Gastrocnemius medialis (tissue), 4 donors: ENCODE results near the gene PKIB. TPM values are rescaled to one million over a fixed set of nuclear protein-coding genes. Genes with fewer than 3 reads are reported as not detected.

Source experiments
- ATAC-seq, 2 donors: fragments of 150-250 bp; one replicate each; pipeline ENCODE4 v1.9.1; 2016
- DNase-seq, 2 donors: peaks; one replicate each; pipeline ENCODE4 v3.0.0-alpha.2; 2019
- H3K27ac ChIP-seq, 4 donors: fragments of 200-600 bp; sonication (generic); 1 replicate in 1 of 4; 2 replicates in 3 of 4; pipeline ENCODE4 v1.5.1; 2016 to 2018; ENCODE audit warnings: mild to moderate bottlenecking in 2 of 4, moderate library complexity in 1 of 4
- H3K27me3 ChIP-seq, 3 donors: fragments of 200-600 bp; sonication (generic) in 2 of 3; 1 replicate in 1 of 3; 2 replicates in 2 of 3; pipeline versions ENCODE4 v1.5.1 to v1.6.0; 2016 to 2019; ENCODE audit warnings: mild to moderate bottlenecking in 1 of 3, moderate library complexity in 1 of 3
- H3K36me3 ChIP-seq, 2 donors: fragments of 200-600 bp; sonication (generic) in 1 of 2; one replicate each; pipeline ENCODE4 v1.5.1; 2017 to 2018
- H3K4me1 ChIP-seq, 2 donors: fragments of 200-600 bp; sonication (generic) in 1 of 2; one replicate each; pipeline ENCODE4 v1.5.1; 2016 to 2017; ENCODE audit warnings: mild to moderate bottlenecking in 2 of 2
- H3K4me3 ChIP-seq, 4 donors: fragments of 200-600 bp; sonication (generic) in 3 of 4; 1 replicate in 1 of 4; 2 replicates in 3 of 4; pipeline ENCODE4 v1.5.1; 2016 to 2019; ENCODE audit warnings: mild to moderate bottlenecking in 2 of 4
- H3K9me3 ChIP-seq, 3 donors: fragments of 200-600 bp; sonication (generic) in 2 of 3; 1 replicate in 1 of 3; 2 replicates in 2 of 3; pipeline ENCODE4 v1.5.1; 2016 to 2019
- CTCF ChIP-seq, 5 experiments: fragments of 450-650 bp in 3 of 5; fragments of 200-600 bp in 2 of 5; sonication (generic) in 2 of 5; IDR thresholded peaks in 4 of 5; conservative IDR thresholded peaks in 1 of 5; 1 replicate in 4 of 5; 2 replicates in 1 of 5; pipeline ENCODE4 v1.5.1; 2016 to 2019; ENCODE audit warnings: antibody characterized with exemption in 5 of 5, mild to moderate bottlenecking in 3 of 5, moderate library complexity in 3 of 5
- POLR2A ChIP-seq, 2 donors: fragments of 450-650 bp; IDR thresholded peaks; one replicate each; pipeline ENCODE4 v1.6.1; 2017; ENCODE audit warnings: antibody characterized with exemption in 2 of 2, mild to moderate bottlenecking in 2 of 2, moderate library complexity in 2 of 2
- in situ Hi-C, 4 donors: fragments of 200-750 bp; cut with MboI; loops; one replicate each; pipeline versions ENCODE4 v1.15.0 to v1.8.0; 2017; ENCODE audit warnings: low sequenced_read_pairs in 4 of 4
- intact Hi-C: fragments of 100-400 bp; cut with DNase I; formaldehyde crosslinking; loops from one replicate; pipeline ENCODE4 v1.15.1; 2023; ENCODE audit warnings: low total_unique reads
- total RNA-seq, 4 donors: library from RNA; depleted of rRNA; stranded (reverse); fragments of >200 nt; gene quantifications; one replicate each; pipeline versions ENCODE4 v1.1.0 to v1.2.3, GENCODE V29; 2016

PKIB gene
- total RNA-seq, 4 donors from 2014 or later: 0.64 to 1.1 (median 0.97) TPM

GRCh38 chr6:122749451-122750050 lies 139.3 kb downstream of the PKIB start:
- no peak for ATAC-seq
- peaks cover 14 to 20% of the 10 kb centered on the region in 2 donors for H3K4me1 ChIP-seq
- no peaks in the 10 kb centered on the region for H3K36me3 ChIP-seq
- in situ Hi-C loops: loop anchor here in 2 of 4 donors (25.0 kb wide), 1 partner anchor 563 kb away; no protein-coding TSS in a partner anchor
- no peaks in the 10 kb centered on the region for H3K9me3 ChIP-seq
- TF ChIP-seq POLR2A (IDR thresholded peaks at IDR 0.05): no peak
- TF ChIP-seq CTCF (IDR thresholded peaks at IDR 0.05 in 4 of 5, conservative IDR thresholded peaks at IDR 0.05 in 1 of 5): no peak
- H3K4me3 ChIP-seq: no peak overlapping the region
- intact Hi-C loops: no loop called here
- no peak overlapping the region for H3K27ac ChIP-seq
- H3K27me3 ChIP-seq: no peaks in the 10 kb centered on the region
- no peak for DNase-seq

GRCh38 chr6:122751326-122751725 lies 141.1 kb downstream of the PKIB start:
- H3K4me3 ChIP-seq: no peak overlapping the region
- no peak for DNase-seq
- in situ Hi-C loops: no loop called here
- H3K36me3 ChIP-seq: no peaks in the 10 kb centered on the region
- H3K9me3 ChIP-seq: no peaks in the 10 kb centered on the region
- no peaks in the 10 kb centered on the region for H3K27me3 ChIP-seq
- H3K27ac ChIP-seq: peak overlapping the region in 1 of 4 donors; percentile 84
- TF ChIP-seq CTCF (IDR thresholded peaks at IDR 0.05 in 4 of 5, conservative IDR thresholded peaks at IDR 0.05 in 1 of 5): no peak
- TF ChIP-seq POLR2A (IDR thresholded peaks at IDR 0.05): no peak
- peaks cover 14 to 18% of the 10 kb centered on the region in 2 donors for H3K4me1 ChIP-seq
- intact Hi-C loops: no loop called here
- ATAC-seq: no peak

GRCh38 chr6:122752459-122752858 lies 142.3 kb downstream of the PKIB start:
- Histone ChIP-seq H3K27ac (peak overlapping the region; percentile 76 to 84 (median 80)), H3K4me3 (peak overlapping the region in 2 of 4 donors; percentile 43 to 51), H3K9me3 (no peaks in the 10 kb centered on the region), H3K4me1 (peaks cover 14 to 18% of the 10 kb centered on the region in 2 donors), H3K36me3 (no peaks in the 10 kb centered on the region), H3K27me3 (no peaks in the 10 kb centered on the region)
- no peak for DNase-seq
- in situ Hi-C loops: no loop called here
- TF ChIP-seq POLR2A (IDR thresholded peaks at IDR 0.05) (no peak), CTCF (IDR thresholded peaks at IDR 0.05 in 4 of 5, conservative IDR thresholded peaks at IDR 0.05 in 1 of 5) (no peak)
- intact Hi-C loops: loop anchor here (2.0 kb wide), 1 partner anchor 36 kb away; the partner anchor contains the start of gene SMPDL3A
- peak; percentile 85 to 92 for ATAC-seq

GRCh38 chr6:122753000-122753687 lies 142.9 kb downstream of the PKIB start:
- ATAC-seq: peak; percentile 51 to 64
- in situ Hi-C loops: no loop called here

More at GRCh38 chr6:122753000-122753687, 142.9 kb downstream of the PKIB start:
- H3K27ac ChIP-seq: peak overlapping the region; percentile 76 to 84 (median 80)
- intact Hi-C loops: loop anchor here (2.0 kb wide), 1 partner anchor 36 kb away; the partner anchor contains the start of gene SMPDL3A
- H3K36me3 ChIP-seq: no peaks in the 10 kb centered on the region
- no peaks in the 10 kb centered on the region for H3K27me3 ChIP-seq
- no peaks in the 10 kb centered on the region for H3K9me3 ChIP-seq
- TF ChIP-seq POLR2A (IDR thresholded peaks at IDR 0.05): no peak
- TF ChIP-seq CTCF (IDR thresholded peaks at IDR 0.05 in 4 of 5, conservative IDR thresholded peaks at IDR 0.05 in 1 of 5): no peak
- peaks cover 14 to 18% of the 10 kb centered on the region in 2 donors for H3K4me1 ChIP-seq
- H3K4me3 ChIP-seq: peak overlapping the region; percentile 40 to 51 (median 46)
- no peak for DNase-seq
